GM23248 (cell line): Measurements from ENCODE around the gene DIS3L.

ENCODE experiments used
- EZH2 ChIP-seq: fragments of 200-600 bp; sonication (generic); IDR thresholded peaks from 2 replicates; pipeline ENCODE4 v1.6.1; 2018; ENCODE audit warnings: antibody characterized with exemption, mild to moderate bottlenecking; ENCODE audit not compliant: insufficient read depth, poor library complexity, severe bottlenecking
- EZH2phosphoT487 ChIP-seq: fragments of 200-600 bp; sonication (generic); IDR thresholded peaks from 2 replicates; pipeline ENCODE4 v1.6.1; 2018; ENCODE audit warnings: antibody characterized with exemption, moderate library complexity, mild to moderate bottlenecking, low read depth; ENCODE audit not compliant: insufficient read depth

DNA sequence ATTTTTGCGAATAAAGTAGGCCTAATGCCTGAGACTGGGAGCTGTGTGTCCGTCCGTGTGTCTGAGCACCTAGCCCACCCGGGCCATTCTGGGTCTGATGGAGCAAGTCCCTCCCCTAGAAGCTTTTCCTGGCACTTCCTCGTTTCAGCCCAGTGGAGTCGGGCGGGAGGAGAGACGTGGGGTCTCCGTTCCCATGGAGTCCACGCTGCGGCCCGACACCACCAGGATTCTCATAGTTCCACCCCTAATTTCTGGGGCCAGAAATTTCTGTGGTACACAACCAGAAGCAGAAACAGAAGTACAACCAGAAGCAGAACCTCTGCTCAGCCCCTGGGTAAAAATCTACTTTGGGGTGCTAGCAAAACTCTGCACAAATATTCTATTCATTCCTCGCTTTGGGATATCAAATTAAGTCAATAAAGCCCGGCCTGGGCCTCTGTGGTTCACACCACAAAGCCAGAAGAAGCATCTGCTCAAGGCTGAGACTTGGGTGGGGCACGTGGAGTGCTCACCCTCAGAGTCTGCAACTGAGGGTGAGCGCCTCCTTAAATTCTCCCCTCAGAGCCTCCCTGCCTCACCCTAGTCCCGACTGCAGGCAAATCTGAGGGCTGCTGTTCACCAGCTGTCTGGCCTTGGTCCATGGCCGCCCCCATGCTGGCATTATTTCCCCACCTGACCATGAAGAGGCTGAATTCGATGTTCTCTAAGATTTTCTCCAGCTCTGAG, 38.3 kb upstream of the DIS3L start:
- TF ChIP-seq EZH2 = peak; percentile 69
- no peak for TF ChIP-seq EZH2phosphoT487
